Stimulated activated CD8-positive, alpha-beta memory T cell treated with anti-CD3 and anti-CD28 coated beads, Interleukin-7, amount 100 ng/mL, for 24 hours (primary cell): ENCODE data around the gene XPO1.

Experiments
- DNase-seq: peaks from one replicate; pipeline ENCODE4 v3.0.0-alpha.2; 2020; ENCODE audit warnings: low read depth

XPO1 gene

GRCh38 chr2:61434314-61434713 is 103.8 kb downstream of the XPO1 start:
- DNase-seq = no peak

- DNase-seq = no peak
Observed at GRCh38 chr2:61433606-61434005, 104.5 kb downstream of the XPO1 start.

DNA sequence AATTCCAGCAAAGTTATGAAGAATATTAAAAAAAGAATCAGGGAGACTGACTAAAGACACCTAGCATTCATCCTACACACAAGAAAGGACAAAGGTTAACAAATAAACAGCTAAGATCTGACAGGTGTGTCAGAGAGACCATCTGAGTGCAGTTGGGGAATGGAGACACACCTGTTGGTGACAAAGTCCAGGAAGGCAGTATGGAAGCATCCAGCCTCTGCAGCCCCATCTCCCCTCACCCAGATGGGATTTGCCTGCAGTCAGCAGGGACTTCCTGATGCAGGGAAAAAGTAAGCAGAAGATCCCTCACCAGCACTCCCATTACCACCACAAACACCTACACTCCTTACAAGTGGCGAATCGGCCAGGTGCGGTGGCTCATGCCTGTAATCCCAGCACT is 105.2 kb downstream of the XPO1 start:
- DNase-seq = no peak

GRCh38 chr2:61431345-61431744 is 106.8 kb downstream of the XPO1 start:
- DNase-seq = no peak
